ENCODE results near the gene TRIM14.
"Not testable (repeated sequence)": the region's sequence is repeated elsewhere in the genome, so short reads cannot be mapped to it uniquely, and the experiment has no call there.

TRIM14 gene

DNA sequence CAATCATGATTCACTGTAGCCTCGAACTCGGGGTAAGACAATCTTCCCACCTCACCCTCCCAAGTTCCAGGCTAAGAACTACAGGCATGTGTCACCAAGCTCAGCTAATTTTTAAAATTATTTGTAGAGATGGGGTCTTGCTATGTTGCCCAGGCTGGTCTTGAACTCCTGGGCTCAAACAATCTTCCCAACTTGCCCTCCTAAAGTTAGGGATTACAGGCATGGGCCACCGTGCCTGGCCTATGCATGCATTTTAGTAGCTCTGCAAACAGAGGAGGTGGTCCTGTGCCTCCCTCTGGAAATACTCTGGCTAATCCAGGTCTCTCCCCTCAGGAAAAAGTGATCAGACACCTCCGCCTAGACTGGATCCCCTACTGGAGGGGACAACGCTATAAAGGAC, 21.5 kb upstream of the TRIM14 start:
- DNase-seq = no peak

DNA sequence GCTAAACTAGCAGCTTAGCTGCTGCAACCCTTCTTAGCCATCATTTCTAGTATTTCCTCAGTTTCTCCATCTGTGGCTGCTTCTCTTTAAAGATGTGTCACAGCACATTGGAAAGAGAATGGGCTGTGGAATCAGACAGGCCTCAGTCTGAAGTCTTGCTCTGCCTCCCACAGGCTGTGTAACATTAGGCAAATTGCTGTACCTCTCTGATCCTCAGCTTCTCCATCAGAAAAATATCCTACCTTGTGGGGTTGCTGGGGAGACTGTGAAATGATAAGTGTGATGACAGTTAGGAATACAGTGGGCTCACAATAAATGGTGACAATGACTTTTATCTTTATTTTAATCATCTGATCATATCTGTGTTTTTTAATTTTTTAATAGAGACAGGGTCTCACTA, 17.5 kb upstream of the TRIM14 start:
- DNase-seq = no peak

DNA sequence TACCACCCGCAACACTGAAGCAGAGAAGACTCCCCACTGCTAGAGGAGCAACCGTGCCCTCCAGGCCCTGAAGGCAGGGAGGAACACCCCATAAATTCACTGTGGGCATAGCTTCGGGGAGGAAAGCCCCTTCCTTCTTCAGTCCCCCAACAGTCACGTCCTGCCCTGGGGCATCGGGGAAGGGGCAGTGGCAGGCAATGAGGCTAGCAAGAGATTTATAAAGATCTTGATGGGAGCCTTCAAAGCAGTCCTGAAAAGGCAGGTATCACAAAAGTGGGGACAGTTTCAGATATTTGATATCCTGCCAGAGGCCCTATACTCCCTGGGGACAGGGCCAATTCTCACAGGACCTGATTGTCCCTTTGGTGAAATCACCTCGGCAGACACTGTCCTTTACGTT, 16.9 kb upstream of the TRIM14 start:
- no peak for DNase-seq

DNA sequence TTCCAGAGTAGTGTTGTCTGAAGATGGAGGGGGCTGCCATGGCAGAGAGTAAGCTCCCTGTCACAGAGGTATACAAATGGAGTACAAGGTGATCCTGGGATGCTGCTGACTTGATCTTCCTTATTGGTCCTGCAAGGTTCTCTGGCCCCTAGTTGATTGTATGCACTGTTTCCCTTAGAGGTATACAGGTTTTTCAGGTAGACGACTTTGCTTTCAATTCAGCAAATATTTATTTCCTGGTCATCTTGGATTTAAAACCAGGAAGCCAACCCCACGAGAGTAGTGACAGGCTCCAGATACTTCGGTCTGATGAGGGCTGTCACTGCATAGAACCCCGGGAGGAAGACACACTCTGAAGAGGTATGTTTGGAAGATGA, 16.5 kb upstream of the TRIM14 start:
- no peak for DNase-seq

DNA sequence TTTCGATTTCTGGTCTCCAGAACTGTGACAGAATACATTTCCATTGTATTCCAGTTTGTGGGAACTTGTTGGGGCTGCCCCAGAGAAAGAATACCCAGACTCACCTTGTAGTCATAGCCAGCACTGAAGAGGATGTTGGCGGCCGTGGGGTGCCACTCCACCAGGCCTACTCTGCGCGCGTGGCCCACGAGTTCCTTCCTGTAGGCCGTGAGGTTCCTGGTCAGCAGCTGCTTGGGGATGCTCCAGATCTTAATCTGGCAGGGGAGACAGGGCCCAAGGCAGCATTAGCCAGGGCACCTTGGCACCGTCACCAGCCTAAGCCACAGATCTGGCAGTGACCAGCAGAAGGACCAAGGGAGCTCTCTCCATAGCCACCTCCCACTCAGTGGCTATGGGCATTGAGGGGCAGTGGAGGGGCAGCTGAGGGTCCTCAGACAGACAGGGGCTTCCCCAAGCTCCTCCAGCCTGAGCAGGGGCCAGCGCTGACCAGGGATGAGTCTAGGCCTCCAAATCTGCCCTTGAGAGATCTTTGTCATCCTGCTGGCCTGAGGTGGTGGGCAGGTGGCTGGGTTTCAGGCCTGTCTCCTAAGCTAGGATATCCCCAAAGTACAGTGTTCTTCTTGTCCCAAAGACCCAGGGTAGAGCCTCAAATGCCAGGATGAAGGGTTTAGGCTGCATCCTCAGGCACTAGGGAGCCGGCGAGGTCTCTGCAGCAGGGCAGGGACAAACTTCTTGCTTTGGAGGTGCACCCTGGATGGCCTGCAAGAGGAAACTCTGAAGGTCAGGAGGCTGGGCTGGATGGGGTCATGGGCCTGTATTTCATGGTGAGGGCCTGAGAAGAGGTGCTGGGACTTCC, 15.9 kb upstream of the TRIM14 start:
- DNase-seq = no peak

DNA sequence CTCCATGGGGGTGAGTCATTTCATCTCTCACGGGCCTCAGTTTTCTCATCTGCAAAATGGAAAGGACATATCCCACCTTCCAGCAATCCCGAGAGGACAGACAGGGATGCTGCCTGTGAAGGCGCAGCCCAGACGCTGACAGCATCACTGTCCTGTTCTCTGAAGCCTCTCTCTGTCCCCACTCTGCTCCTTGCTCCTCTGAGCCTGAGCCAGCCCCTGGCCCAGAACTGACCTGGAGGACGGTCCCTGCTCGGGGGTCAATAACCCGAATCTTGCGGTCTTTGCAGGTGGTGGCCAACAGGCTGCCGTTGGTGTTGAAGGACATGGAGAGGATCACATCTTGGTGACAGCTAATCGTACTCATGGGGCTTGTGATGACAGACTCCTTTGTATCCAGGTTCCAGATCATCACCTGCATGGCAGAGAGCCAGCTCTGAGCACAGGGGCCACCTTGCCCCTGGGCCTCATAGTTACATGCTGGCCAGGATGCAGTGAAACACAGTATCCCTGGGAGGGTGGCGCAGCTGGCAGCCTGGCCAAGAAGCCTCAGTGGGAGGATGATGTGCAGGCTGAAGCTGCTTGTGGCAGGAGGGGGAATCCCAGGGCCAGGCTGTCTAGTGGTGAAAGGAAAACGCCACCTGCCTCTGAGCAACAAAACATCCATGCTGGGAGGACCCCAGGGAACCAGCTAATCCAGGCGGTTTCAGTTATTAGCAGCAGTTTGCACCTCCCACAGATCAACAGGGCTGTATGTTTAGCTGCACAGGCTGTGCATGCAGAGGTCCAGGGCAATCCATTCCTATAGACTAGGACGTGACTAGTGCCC, 14.0 kb upstream of the TRIM14 start:
- peak; percentile 63 for DNase-seq

DNA sequence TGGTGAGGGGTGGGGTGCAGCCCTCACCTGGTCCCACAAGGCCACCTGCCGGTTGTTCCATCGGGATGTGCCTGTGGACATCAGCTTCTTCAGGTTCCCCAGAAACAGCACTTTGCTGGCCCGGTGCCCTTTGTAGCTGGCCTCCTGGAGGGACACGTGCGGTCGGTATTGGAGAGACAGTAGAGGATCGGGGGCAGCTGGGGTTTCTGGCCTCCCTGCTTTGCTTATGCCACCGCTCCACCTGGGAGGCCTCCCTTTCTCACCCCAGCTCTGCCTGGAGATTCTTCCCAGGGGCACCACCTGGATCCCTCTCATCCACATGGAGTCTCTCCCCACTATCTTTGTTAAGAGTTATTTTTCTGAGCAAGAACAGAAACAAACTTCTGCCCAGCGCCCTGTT, 13.1 kb upstream of the TRIM14 start:
- no peak for DNase-seq

DNA sequence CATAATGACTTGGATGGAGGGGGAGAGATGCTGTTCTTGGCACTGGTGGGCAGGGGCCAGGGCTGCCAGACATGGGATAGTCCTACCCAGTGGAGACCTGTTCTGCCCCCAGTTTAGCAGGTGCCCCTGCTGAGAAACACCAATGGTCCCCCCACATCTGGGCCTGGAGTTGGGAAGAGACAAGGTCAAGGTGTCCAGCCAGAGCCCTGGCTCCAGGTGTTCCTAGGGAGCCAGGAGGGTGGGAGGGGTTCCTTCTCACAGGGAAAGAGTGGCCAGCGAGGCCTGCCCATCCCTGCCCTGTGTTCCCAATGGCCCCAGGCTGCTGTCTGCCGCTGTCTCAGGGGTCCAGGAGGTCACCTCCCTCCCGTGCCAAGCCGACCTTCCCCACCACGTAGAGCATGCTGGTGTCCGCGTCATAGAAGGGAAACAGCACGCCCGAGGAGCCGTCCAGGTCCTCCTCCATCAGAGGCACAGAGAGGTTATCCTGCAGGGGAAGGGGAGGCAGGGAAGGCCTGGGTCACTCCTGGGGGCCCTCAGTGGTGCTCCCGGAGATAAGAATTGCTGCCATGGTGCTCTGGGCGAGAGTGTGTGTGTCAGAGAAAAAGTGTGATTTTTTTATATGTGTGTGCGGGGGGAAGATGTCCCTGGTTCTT, 11.7 kb upstream of the TRIM14 start:
- DNase-seq = no peak

DNA sequence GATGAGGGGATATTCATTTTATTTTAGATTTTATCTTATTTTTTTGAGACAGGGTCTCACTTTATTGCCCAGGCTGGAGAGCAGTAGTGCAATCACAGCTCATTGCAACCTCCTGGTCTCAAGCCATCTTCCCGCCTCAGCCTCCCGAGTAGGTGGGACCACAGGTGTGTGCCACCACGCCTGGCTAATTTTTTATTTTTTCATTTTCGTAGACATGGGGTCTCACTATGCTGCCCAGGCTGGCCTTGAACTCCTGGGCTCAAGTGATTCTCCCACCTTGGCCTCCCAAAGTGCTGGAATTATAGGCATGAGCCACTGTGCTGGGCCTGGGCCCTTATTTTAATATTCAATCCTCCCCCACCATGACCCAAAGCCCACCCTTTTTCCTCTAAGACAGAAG, 11.0 kb upstream of the TRIM14 start:
- not testable (repeated sequence) for DNase-seq

DNA sequence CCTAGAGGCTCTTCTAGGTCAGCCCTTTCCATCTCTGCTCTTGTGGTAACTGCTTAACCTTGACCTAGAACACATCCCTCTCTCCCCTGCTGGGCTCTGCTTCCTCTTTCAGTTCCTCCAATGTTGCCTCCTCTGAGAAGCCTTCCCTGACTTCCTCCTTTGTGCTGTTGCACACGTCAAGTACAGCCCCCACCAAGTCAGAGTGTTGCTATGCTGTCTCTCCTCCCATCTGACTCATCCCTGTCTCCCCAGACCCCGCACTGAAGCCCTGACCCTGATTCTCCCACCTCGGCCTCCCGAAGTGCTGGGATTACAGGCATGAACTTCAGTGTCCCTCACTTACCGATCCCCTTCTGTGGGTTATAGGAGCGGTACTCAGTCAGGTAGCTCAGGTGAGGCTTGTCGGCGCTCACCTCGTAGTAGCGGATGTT, 10.4 kb upstream of the TRIM14 start:
- no peak for DNase-seq

DNA sequence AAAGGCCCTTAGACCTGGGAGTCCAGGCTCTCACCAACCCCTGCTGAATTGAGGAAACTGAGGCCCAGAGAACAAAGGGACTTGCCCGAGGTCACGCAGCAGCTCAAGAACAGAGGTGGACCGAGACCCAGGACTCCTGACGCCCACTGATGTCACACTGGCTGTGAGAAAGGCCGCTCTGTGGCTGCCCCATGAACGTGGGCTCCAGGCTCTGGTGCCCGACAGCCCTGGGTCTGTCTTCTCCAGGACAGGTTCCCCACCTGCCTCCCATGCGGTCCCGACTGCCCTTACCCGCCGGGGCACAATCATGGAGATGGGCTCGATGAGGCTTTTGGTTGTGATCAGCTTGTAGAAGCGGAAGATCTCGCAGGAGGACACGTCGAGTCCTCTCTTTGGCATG, 9.3 kb upstream of the TRIM14 start:
- no peak for DNase-seq

DNA sequence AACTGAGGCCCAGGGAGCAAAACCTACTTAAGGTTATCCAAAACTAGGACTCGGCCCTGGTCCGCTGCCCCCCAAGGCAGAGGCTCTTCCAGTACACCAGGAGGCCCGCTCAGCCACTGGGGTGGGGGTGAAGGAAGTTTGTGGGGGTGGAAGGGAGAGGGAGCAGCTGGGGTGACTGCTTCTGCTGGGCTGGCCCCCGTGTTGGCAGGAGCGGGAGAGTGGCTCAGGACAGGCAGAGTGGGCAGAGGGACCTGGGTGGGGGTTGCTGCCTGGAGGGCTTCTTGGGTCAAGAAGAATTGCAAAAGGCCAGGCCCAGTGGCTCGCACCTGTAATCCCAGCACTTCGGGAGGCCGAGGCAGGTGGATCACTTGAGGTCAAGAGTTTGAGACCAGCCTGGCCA, 8.2 kb upstream of the TRIM14 start:
- no peak for DNase-seq

DNA sequence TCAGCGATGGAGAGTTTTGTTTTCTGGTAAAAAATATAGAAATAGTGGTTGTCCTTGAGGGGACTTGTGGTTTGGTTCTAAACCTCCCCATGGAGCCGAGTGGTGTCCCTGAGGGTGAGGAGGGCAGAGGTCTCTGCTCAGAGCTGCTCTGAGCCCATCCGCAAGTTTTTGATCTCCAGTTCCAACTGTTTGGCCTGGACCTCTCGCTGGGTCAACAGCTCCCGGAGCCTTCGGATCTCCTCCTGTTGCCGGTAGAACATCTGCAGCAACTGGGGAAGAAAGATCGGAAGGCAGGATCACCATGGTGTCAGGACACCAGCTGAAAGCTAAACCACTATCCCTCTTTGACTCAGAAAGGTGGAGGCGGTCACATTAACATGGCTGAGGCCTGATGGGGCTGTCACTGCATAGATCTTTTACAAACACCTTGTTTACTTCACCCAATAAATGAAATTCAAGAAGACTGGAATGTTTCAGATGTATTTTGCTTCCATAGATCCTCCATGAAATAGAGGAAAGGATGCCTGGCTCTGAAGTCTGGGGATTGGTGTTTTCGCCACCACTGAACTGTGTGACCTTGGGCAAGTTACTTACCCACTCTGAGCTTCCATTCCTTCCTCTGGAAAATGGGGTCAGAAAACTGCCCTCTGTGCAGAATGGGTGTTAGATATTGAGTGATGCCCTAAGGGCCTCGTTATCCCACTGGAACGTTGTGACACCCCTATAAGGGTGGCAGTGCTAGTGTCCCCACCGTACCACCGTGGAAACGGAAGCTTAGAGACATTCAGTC, 5.8 kb upstream of the TRIM14 start:
- no peak for DNase-seq

DNA sequence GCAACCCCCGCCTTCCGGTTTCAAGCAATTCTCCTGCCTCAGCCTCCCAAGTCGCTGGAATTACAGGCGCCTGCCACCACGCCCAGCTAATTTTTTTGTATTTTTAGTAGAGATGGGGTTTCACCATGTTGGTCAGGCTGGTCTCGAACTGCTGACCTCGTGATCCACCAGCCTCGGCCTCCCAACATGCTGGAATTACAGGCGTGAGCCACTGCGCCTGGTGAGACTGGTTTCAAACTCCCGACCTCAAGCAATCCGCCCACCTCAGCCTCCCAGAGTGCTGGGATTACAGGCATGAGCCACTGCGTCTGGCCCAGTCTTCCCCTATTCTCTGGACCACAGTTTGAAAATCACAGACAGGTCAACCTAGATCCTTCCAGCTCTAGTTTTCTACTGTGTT, 5.1 kb upstream of the TRIM14 start:
- DNase-seq = not testable (repeated sequence)

DNA sequence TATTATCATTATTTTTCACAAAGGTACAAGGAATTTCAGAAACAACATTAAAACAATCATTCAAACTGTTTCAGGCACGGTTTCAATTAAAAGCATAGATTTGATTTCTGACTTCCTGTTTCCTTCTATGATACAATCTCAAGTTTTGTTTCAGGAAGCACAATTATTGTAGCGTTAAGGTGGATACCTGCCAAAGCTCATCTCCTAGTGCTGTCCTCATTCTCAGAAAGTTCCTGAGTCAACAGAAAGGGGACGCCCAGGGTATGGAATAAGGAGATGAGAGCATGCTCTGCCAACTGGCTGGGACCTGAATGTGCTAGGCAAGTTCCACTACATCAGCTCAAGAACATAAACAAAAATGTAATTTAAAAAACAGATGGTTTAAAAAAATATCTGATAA, 2.0 kb upstream of the TRIM14 start:
- no peak for DNase-seq

DNA sequence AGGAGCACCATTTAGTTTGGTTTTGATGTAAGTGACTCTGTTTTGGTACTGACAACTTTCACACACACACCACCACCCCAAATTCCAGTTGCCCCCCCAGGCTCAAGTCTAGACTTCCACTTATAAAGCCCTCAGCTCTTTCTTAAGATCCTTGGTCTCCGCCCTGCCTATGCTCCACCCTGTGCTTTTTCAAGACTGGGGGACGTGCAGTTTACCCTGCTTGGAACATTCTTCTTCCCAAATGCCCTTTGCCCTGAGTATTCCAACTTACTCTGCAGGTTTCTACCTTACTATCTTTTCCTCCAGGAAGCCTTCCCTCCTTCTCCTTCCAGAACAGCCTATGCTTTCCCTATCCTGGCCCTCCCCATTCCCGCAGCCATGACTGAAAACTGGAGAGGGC, 1.5 kb upstream of the TRIM14 start:
- DNase-seq = no peak

DNA sequence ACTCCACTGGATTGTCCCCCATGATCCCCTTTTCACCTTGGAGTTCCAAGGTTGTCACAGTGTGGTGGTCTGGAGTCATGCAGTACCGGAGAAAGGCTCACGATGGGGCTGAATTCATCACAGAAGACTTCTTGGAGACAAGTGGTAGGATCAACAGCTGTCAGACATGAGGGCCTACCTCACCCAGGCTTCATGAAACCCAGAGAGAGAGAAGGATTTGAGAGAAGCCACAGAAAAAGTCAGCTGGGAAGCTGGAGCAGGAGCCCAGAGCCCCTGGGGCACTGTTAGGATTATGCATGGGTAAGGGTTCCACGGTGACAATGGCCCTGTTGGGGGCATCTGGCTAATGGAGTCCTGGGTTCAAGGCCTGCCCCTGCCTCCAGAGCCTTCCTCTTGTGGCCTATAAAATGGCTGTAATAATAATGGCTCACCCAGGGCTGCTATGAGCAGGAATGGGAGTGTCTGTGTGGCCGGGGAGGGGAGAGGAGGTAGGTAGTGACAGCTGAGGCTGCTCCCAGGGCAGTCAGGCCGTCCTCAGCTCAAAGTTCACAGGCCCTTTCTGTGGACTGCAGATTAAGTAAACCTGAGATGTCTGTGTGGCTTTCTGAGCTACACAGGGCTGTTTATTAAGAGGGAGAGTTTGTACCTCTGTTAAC, 910 bp downstream of the TRIM14 start:
- peak; percentile 28 for DNase-seq

DNA sequence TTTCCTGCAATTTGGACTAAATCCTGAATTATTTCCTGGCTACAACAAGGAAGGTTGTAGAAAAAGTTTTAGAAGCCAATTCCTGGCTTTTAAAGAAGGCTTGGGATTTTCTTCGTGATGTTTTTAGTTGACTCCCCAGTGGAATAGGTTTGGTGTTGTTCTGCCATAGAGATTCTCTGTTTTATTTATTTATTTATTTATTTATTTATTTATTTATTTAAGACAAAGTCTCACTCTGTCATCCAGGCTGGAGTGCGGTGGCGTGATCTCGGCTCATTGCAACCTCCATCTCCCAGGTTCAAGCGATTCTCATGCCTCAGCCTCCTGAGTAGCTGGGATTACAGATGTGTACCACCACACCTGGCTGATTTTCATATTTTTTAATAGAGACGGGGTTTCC, 1.9 kb downstream of the TRIM14 start:
- not testable (repeated sequence) for DNase-seq

DNA sequence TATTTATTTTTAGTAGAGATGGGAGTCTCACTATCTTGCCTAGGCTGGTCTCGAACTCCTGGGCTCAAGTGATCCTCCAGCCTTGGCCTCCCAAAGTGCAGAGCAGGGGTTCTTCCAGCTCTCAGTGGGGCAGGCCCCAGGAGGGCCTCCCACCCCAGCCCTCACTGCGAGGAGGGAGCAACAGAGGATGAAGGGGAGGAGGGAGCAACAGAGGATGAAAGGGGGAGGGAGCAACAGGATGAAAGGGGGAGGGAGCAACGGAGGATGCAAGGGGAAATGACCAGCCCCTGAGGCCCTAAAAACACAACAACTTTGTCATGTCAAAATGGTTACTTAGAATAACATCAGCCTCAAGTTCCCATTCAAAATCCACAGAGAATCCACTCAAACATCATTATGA, 10.0 kb downstream of the TRIM14 start:
- DNase-seq = no peak

DNA sequence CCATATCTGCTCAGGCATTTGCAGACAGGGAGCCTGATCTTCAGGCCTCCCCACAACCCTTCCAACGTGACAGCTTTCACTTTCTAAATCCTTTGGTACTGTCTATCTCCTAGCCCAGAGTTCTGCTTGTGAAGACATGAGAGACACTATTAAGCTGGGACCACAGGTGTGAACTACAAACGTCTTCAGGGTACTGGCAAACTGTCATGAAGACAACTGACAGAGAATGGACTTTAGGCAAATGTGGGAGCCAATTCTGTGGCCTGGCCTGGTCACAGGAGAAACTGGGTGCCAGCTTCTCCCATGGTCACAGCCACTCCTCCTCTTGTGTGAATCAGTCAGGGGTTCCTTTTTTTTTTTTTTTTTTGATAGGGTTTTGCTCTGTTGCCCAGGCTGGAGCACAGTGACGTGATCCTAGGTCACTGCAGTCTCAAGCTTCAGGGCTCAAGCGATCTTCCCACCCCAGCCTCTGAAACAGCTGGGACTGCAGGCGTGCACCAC, 10.4 kb downstream of the TRIM14 start:
- DNase-seq = no peak

DNA sequence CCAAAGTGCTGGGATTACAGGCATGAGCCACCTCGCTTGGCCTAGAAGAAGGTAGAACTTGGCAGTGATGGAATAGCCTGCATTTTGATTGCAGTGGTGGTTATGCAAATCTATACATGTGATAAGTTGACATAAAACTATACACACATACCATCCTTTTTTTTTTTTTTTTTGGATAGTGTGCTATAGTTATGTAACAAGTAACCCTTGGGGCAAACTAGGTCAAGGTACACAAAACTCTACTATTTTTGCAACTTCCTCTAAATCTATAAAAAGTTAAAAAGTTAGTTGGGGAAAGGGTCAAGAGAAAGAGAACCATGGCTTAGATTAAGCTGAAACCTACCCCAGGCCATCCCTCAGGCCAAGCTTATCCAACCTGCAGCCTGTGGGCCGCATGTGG, 11.1 kb downstream of the TRIM14 start:
- DNase-seq = no peak

DNA sequence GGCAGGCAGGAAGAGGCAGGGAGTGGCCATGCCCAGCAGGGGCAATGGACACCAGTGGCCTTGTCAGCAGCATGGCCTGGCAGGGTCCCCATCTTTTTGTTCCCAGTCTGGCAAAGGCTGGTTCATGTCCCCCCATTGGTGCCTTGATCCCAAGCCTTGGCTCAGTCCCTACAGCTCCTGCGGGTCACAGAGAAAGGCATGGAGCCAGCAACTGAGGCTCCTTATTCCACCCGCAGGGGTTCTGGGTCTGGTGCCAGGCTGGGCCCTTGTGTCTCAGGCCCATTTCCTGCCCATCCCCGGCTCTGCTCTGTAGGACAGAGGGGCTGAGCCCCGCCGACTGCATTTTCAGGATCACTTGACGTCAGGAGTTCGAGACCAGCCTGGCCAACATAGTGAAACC, 14.0 kb downstream of the TRIM14 start:
- DNase-seq = no peak
